Breast epithelium (tissue), 3 donors: ENCODE measurements around the gene SCIMP.

Experiments used
- POLR2AphosphoS5 ChIP-seq, 3 donors: sonication (generic); formaldehyde crosslinking; IDR thresholded peaks; one replicate each; pipeline ENCODE4 v1.6.1; 2017; ENCODE audit warnings: antibody characterized with exemption in 3 of 3
- TF ChIP-seq, protein P1 (sequence below), 3 donors: fragments of 450-650 bp; IDR thresholded peaks; one replicate each; pipeline ENCODE4 v1.5.1; 2016 to 2017; ENCODE audit warnings: antibody characterized with exemption in 3 of 3, mild to moderate bottlenecking in 3 of 3, moderate library complexity in 3 of 3

DNA sequence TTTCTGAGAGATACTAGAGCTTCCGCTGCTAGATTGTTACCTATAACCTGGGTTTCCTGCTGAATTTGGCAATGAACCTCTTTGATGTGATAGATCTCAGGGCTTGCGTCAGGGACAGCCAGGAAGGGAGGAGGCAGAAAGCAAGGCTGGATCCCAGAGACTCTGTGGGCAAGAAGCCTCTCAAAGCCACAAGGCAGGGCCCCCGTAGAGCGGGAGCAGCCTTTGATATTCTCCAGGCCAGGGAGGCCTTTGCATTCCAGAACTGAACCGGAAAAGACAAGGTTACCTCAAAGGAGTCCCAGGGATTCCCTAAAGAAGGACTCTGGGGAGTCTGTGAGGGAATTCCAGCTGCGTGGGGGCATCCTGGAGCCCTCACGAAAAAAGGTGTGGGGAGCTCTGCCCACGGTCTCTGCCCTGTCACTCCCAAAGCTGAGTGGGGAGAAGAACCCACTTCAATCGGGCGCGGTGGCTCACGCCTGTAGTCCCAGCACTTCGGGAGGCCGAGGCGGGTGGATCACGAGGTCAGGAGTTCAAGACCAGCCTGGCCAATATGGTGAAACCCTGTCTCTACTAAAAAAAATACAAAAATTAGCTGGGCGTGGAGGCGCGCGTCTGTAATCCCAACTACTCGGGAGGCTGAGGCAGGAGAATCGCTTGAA is 14.3 kb upstream of the SCIMP start:
- TF ChIP-seq POLR2AphosphoS5 (IDR thresholded peaks at IDR 0.05): no peak
- TF ChIP-seq, protein P1, sequence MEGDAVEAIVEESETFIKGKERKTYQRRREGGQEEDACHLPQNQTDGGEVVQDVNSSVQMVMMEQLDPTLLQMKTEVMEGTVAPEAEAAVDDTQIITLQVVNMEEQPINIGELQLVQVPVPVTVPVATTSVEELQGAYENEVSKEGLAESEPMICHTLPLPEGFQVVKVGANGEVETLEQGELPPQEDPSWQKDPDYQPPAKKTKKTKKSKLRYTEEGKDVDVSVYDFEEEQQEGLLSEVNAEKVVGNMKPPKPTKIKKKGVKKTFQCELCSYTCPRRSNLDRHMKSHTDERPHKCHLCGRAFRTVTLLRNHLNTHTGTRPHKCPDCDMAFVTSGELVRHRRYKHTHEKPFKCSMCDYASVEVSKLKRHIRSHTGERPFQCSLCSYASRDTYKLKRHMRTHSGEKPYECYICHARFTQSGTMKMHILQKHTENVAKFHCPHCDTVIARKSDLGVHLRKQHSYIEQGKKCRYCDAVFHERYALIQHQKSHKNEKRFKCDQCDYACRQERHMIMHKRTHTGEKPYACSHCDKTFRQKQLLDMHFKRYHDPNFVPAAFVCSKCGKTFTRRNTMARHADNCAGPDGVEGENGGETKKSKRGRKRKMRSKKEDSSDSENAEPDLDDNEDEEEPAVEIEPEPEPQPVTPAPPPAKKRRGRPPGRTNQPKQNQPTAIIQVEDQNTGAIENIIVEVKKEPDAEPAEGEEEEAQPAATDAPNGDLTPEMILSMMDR (IDR thresholded peaks at IDR 0.05): no peak
